Astrocyte (in vitro differentiated cells and primary cell): ENCODE data around the gene RSPH4A. TPM values are rescaled to one million over a fixed set of nuclear protein-coding genes. Genes with fewer than 3 reads are reported as not detected.

Experiments used
- DNase-seq: peaks from one replicate; pipeline ENCODE4 v3.0.0-alpha.2; 2010; ENCODE audit warnings: low read depth
- FAIRE-seq: peaks from 2 replicates; lab custom pipeline; 2011; peaks lifted over from hg19 to GRCh38; lab: Jason Lieb, UNC
- H2AFZ ChIP-seq: 2 replicates; pipeline ENCODE4 v1.6.0; 2012; ENCODE audit warnings: low read depth, low read length, inconsistent platforms
- H3K27ac ChIP-seq: 2 replicates; pipeline ENCODE4 v1.5.1; 2011; ENCODE audit warnings: low read depth, low read length, inconsistent platforms
- H3K27me3 ChIP-seq: 2 replicates; pipeline ENCODE4 v1.6.0; 2011; ENCODE audit warnings: low read length, inconsistent platforms; ENCODE audit not compliant: insufficient read depth
- H3K36me3 ChIP-seq: 2 replicates; pipeline ENCODE4 v1.5.1; 2011; ENCODE audit warnings: low read length, inconsistent platforms; ENCODE audit not compliant: insufficient read depth
- H3K4me1 ChIP-seq: 2 replicates; pipeline ENCODE4 v1.5.1; 2011; ENCODE audit warnings: low read length, inconsistent platforms; ENCODE audit not compliant: insufficient read depth
- H3K4me2 ChIP-seq: 2 replicates; pipeline ENCODE4 v1.6.0; 2012; ENCODE audit warnings: low read length, inconsistent platforms
- H3K4me3 ChIP-seq: 2 replicates; pipeline ENCODE4 v1.5.1; 2011; ENCODE audit warnings: low read depth, mild to moderate bottlenecking, low read length, inconsistent platforms; ENCODE audit not compliant: insufficient read depth
- H3K79me2 ChIP-seq: 2 replicates; pipeline ENCODE4 v1.6.0; 2012; ENCODE audit warnings: mild to moderate bottlenecking, low read length, inconsistent platforms; ENCODE audit not compliant: insufficient read depth
- H3K9ac ChIP-seq: 2 replicates; pipeline ENCODE4 v1.6.0; 2012; ENCODE audit warnings: mild to moderate bottlenecking, low read length, inconsistent platforms
- H3K9me3 ChIP-seq: 2 replicates; pipeline ENCODE4 v1.5.1; 2012; ENCODE audit warnings: low read depth, mild to moderate bottlenecking, low read length, inconsistent platforms; ENCODE audit not compliant: insufficient read depth
- H4K20me1 ChIP-seq: 2 replicates; pipeline ENCODE4 v1.6.0; 2012; ENCODE audit warnings: low read length, inconsistent platforms; ENCODE audit not compliant: insufficient read depth
- H3K27ac Mint-ChIP-seq: one replicate; pipeline ENCODE4 v1.8.0; 2021; ENCODE audit warnings: mild to moderate bottlenecking, mixed read lengths; ENCODE audit not compliant: unreplicated experiment
- H3K27me3 Mint-ChIP-seq: one replicate; pipeline ENCODE4 v1.8.0; 2021; ENCODE audit warnings: low read depth, mixed read lengths; ENCODE audit not compliant: unreplicated experiment
- H3K36me3 Mint-ChIP-seq: one replicate; pipeline ENCODE4 v1.8.0; 2021; ENCODE audit warnings: low read depth, mixed read lengths; ENCODE audit not compliant: unreplicated experiment
- H3K4me1 Mint-ChIP-seq: one replicate; pipeline ENCODE4 v1.8.0; 2021; ENCODE audit warnings: low read depth, mixed read lengths; ENCODE audit not compliant: unreplicated experiment
- H3K4me3 Mint-ChIP-seq: one replicate; pipeline ENCODE4 v1.8.0; 2021; ENCODE audit warnings: mild to moderate bottlenecking, moderate library complexity, mixed read lengths; ENCODE audit not compliant: unreplicated experiment
- H3K9me3 Mint-ChIP-seq: one replicate; pipeline ENCODE4 v1.8.0; 2021; ENCODE audit warnings: mild to moderate bottlenecking, mixed read lengths; ENCODE audit not compliant: unreplicated experiment
- CTCF ChIP-seq: IDR thresholded peaks from 2 replicates; pipeline ENCODE4 v1.5.1; 2011; ENCODE audit warnings: low read depth, mild to moderate bottlenecking, inconsistent platforms, low read length, moderate library complexity; ENCODE audit not compliant: insufficient read depth
- EZH2 ChIP-seq: IDR thresholded peaks from 2 replicates; pipeline ENCODE4 v1.6.1; 2012; ENCODE audit warnings: mild to moderate bottlenecking, low read length, inconsistent platforms; ENCODE audit not compliant: insufficient read depth
- total RNA-seq: library from RNA; stranded (reverse); gene quantifications from 2 replicates; pipeline ENCODE4 v1.2.1, GENCODE V29; 2021

The RSPH4A gene
- total RNA-seq, 1 donor from 2014 or later = 0.48 TPM

GRCh38 chr6:116611056-116611455, 5.2 kb upstream of the RSPH4A start:
- Mint-ChIP-seq H3K9me3 (no peaks in the 10 kb centered on the region), H3K27me3 (no peaks in the 10 kb centered on the region), H3K27ac (no peak overlapping the region), H3K4me1 (peaks cover 4% of the 10 kb centered on the region), H3K36me3 (no peaks in the 10 kb centered on the region), H3K4me3 (no peak overlapping the region)
- Histone ChIP-seq H3K27me3 (no peaks in the 10 kb centered on the region), H2AFZ (no peak overlapping the region), H3K4me1 (no peaks in the 10 kb centered on the region), H3K9me3 (no peaks in the 10 kb centered on the region), H3K27ac (no peak overlapping the region), H3K79me2 (no peaks in the 10 kb centered on the region), H3K36me3 (no peaks in the 10 kb centered on the region), H3K4me2 (no peak overlapping the region), H4K20me1 (no peaks in the 10 kb centered on the region), H3K9ac (no peak overlapping the region), H3K4me3 (no peak overlapping the region)
- DNase-seq = no peak
- no peak for TF ChIP-seq EZH2
- no peak for TF ChIP-seq CTCF
- no peak for FAIRE-seq

GRCh38 chr6:116616737-116617053, 416 bp downstream of the RSPH4A start:
- Histone ChIP-seq H2AFZ (peak overlapping the region; percentile 82), H4K20me1 (no peaks in the 10 kb centered on the region), H3K79me2 (no peaks in the 10 kb centered on the region), H3K4me1 (peaks cover 6% of the 10 kb centered on the region), H3K4me3 (peak overlapping the region; percentile 80), H3K36me3 (no peaks in the 10 kb centered on the region), H3K9ac (peak overlapping the region; percentile 88), H3K27ac (no peak overlapping the region), H3K9me3 (no peaks in the 10 kb centered on the region), H3K4me2 (peak overlapping the region; percentile 99), H3K27me3 (peaks cover 3% of the 10 kb centered on the region)
- DNase-seq = no peak
- Mint-ChIP-seq H3K36me3 (no peaks in the 10 kb centered on the region), H3K27ac (peak overlapping the region; percentile 91), H3K4me1 (peaks cover 1% of the 10 kb centered on the region), H3K27me3 (peaks cover 15% of the 10 kb centered on the region), H3K9me3 (no peaks in the 10 kb centered on the region), H3K4me3 (peak overlapping the region; percentile 92)
- TF ChIP-seq CTCF (no peak), EZH2 (no peak)
- no peak for FAIRE-seq

GRCh38 chr6:116624036-116624805, 7.9 kb downstream of the RSPH4A start:
- Mint-ChIP-seq H3K27ac (no peak overlapping the region), H3K27me3 (no peaks in the 10 kb centered on the region), H3K9me3 (no peaks in the 10 kb centered on the region), H3K4me3 (no peak overlapping the region), H3K36me3 (peaks cover 2% of the 10 kb centered on the region), H3K4me1 (peaks cover 4% of the 10 kb centered on the region)
- Histone ChIP-seq H3K4me2 (no peak overlapping the region), H3K27ac (no peak overlapping the region), H3K9me3 (no peaks in the 10 kb centered on the region), H3K36me3 (no peaks in the 10 kb centered on the region), H2AFZ (no peak overlapping the region), H4K20me1 (no peaks in the 10 kb centered on the region), H3K9ac (no peak overlapping the region), H3K79me2 (no peaks in the 10 kb centered on the region), H3K27me3 (no peaks in the 10 kb centered on the region), H3K4me3 (no peak overlapping the region), H3K4me1 (no peaks in the 10 kb centered on the region)
- no peak for TF ChIP-seq EZH2
- no peak for TF ChIP-seq CTCF
- no peak for FAIRE-seq
- DNase-seq = no peak
